Transverse colon (tissue), 4 donors: ENCODE results near the gene CAPN9. TPM values are rescaled to one million over a fixed set of nuclear protein-coding genes. Genes with fewer than 3 reads are reported as not detected.

Experiments used
- DNase-seq: peaks from one replicate; pipeline ENCODE4 v3.0.0-alpha.2; 2019
- H3K27ac ChIP-seq, 4 donors: fragments of 200-600 bp; sonication (generic); 2 replicates each; pipeline ENCODE4 v1.5.1; 2016 to 2018; ENCODE audit warnings: inconsistent platforms in 4 of 4
- H3K27me3 ChIP-seq: fragments of 200-600 bp; sonication (generic); 2 replicates; pipeline ENCODE4 v1.5.1; 2017; ENCODE audit warnings: inconsistent platforms
- H3K36me3 ChIP-seq, 4 donors: fragments of 200-600 bp; sonication (generic); 2 replicates each; pipeline ENCODE4 v1.5.1; 2017 to 2019; ENCODE audit warnings: inconsistent platforms in 4 of 4
- H3K4me1 ChIP-seq, 4 donors: fragments of 200-600 bp; sonication (generic); 2 replicates each; pipeline ENCODE4 v1.5.1; 2017 to 2020; ENCODE audit warnings: inconsistent platforms in 4 of 4
- H3K4me3 ChIP-seq, 4 donors: fragments of 200-600 bp; sonication (generic); 1 replicate in 1 of 4; 2 replicates in 3 of 4; pipeline versions ENCODE4 v1.5.1 to v1.6.1; 2017 to 2019; ENCODE audit warnings: inconsistent platforms in 4 of 4
- H3K9me3 ChIP-seq, 2 donors: fragments of 200-600 bp; sonication (generic); 2 replicates each; pipeline ENCODE4 v1.5.1; 2017 to 2019; ENCODE audit warnings: inconsistent platforms in 2 of 2
- CTCF ChIP-seq, 5 experiments: fragments of 200-600 bp in 3 of 5; fragments of 450-650 bp in 2 of 5; sonication (generic) in 3 of 5; IDR thresholded peaks; 1 replicate in 2 of 5; 2 replicates in 3 of 5; pipeline ENCODE4 v1.5.1; 2016 to 2017; ENCODE audit warnings: antibody characterized with exemption in 5 of 5, inconsistent platforms in 3 of 5, mild to moderate bottlenecking in 2 of 5, moderate library complexity in 1 of 5
- EP300 ChIP-seq: sonication (generic); formaldehyde crosslinking; IDR thresholded peaks from one replicate; pipeline ENCODE4 v1.6.1; 2017; ENCODE audit warnings: antibody characterized with exemption, low read depth
- POLR2A ChIP-seq: fragments of 450-650 bp; IDR thresholded peaks from one replicate; pipeline ENCODE4 v1.6.1; 2016; ENCODE audit warnings: antibody characterized with exemption, mild to moderate bottlenecking, moderate library complexity
- POLR2AphosphoS5 ChIP-seq, 3 donors: sonication (generic); formaldehyde crosslinking; IDR thresholded peaks; one replicate each; pipeline ENCODE4 v1.6.1; 2016; ENCODE audit warnings: antibody characterized with exemption in 3 of 3
- WGBS, 2 donors: methylation state at CpG; one replicate each; pipeline ENCODE4 v1.1.5; 2018; ENCODE audit warnings: low coverage in 1 of 2; 5-methylcytosine and 5-hydroxymethylcytosine counted together
- in situ Hi-C, 4 donors: fragments of 200-750 bp; cut with MboI; loops; one replicate each; pipeline versions ENCODE4 v1.15.0 to v1.15.1; 2017; ENCODE audit warnings: low sequenced_read_pairs in 3 of 4, low pct_ligation_motif_present in 1 of 4, low pct_unique_long_range_greater_than_20kb in 1 of 4
- intact Hi-C: fragments of 100-400 bp; cut with DNase I; formaldehyde crosslinking; loops from one replicate; pipeline ENCODE4 v1.15.1; 2023; ENCODE audit warnings: low total_unique reads
- total RNA-seq, 4 donors: library from RNA; depleted of rRNA; stranded (reverse); fragments of >200 nt; gene quantifications; one replicate each; pipeline ENCODE4 v1.1.0, GENCODE V29; 2016

The CAPN9 gene
- total RNA-seq, 4 donors from 2014 or later = 26.3 to 59.9 (median 32.7) TPM

DNA sequence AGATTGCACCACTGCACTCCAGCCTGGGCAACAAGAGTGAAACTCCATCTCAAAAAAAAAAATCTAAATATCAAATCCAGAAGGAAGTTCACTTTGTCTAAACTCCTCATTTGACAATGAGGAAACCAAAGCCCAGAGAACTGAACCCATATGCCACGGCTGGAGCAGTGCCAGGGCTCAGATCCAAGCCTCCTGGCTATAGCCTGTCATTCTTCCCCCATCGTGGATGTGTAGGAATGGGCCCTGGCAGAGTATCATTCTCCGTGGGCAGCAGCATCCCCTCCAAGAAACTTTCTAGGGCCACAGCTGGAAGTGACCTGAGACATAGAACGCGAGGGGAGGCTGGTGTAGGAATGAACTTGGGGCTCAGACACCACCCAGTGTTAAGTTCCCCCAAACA lies 47.2 kb downstream of the CAPN9 start:
- no peak for TF ChIP-seq POLR2A
- no peak for TF ChIP-seq EP300
- TF ChIP-seq POLR2AphosphoS5 (IDR thresholded peaks at IDR 0.05) = no peak
- no peak for TF ChIP-seq CTCF (IDR thresholded peaks at IDR 0.05)
- WGBS, 2 donors = 68% methylated on average over 5 of the region's 5 CpGs; no CpG with 5 or more reads in 1 of the 2 donors
- no peak for DNase-seq
- Histone ChIP-seq H3K4me3 (no peak overlapping the region), H3K4me1 (no peaks in the 10 kb centered on the region), H3K27me3 (no peaks in the 10 kb centered on the region), H3K36me3 (no peaks in the 10 kb centered on the region), H3K9me3 (no peaks in the 10 kb centered on the region), H3K27ac (no peak overlapping the region)
- in situ Hi-C loops (loop anchor here in 3 of 4 donors (25.0 kb wide), 1 partner anchor 418 kb away; no protein-coding TSS in a partner anchor), intact Hi-C loops (loop anchor here (10.0 kb wide), 1 partner anchor 410 kb away; no protein-coding TSS in a partner anchor)

- Histone ChIP-seq H3K4me3 (no peak overlapping the region), H3K27me3 (no peaks in the 10 kb centered on the region), H3K9me3 (no peaks in the 10 kb centered on the region), H3K27ac (no peak overlapping the region), H3K4me1 (no peaks in the 10 kb centered on the region), H3K36me3 (no peaks in the 10 kb centered on the region)
- TF ChIP-seq POLR2A = no peak
- no peak for TF ChIP-seq CTCF (IDR thresholded peaks at IDR 0.05)
- no peak for TF ChIP-seq POLR2AphosphoS5 (IDR thresholded peaks at IDR 0.05)
- no peak for TF ChIP-seq EP300
- 85% methylated on average over 19 of the region's 19 CpGs; no CpG with 5 or more reads in 1 of the 2 donors for WGBS, 2 donors
- in situ Hi-C loops (loop anchor here in 3 of 4 donors (25.0 kb wide), 1 partner anchor 417 kb away; no protein-coding TSS in a partner anchor), intact Hi-C loops (loop anchor here (10.0 kb wide), 1 partner anchor 410 kb away; no protein-coding TSS in a partner anchor)
- no peak for DNase-seq
These were observed 47.9 kb downstream of the CAPN9 start for GRCh38 chr1:230794871-230795605.

DNA sequence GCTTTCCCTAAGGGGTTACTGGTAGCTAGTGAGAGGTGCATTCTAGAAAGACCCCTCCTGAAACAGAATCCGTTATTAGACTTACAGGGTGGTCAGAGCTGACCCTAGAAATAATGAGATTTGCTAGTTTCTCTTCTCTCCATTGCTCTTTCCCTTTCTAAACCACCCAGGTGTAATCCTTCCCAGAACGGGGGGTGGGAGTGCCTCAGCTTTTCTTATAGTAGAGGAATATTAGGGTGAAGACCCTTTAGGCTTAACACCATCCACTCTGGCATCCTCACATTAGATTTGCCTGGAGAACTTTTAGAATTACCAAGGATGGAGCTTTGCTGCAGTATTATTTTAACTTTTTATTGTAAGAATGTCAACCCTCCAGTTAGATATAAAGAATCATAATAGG lies 49.4 kb downstream of the CAPN9 start:
- in situ Hi-C loops = loop anchor here in 3 of 4 donors (25.0 kb wide), 1 partner anchor 416 kb away; no protein-coding TSS in a partner anchor
- WGBS, 2 donors = 56% methylated on average over 2 of the region's 2 CpGs; no CpG with 5 or more reads in 1 of the 2 donors
- Histone ChIP-seq H3K27me3 (no peaks in the 10 kb centered on the region), H3K27ac (no peak overlapping the region), H3K9me3 (no peaks in the 10 kb centered on the region), H3K4me1 (no peaks in the 10 kb centered on the region), H3K4me3 (no peak overlapping the region), H3K36me3 (no peaks in the 10 kb centered on the region)
- intact Hi-C loops = loop anchor here (10.0 kb wide), 1 partner anchor 408 kb away; no protein-coding TSS in a partner anchor
- no peak for DNase-seq
- TF ChIP-seq POLR2A = no peak
- TF ChIP-seq CTCF (IDR thresholded peaks at IDR 0.05) = no peak
- no peak for TF ChIP-seq EP300
- no peak for TF ChIP-seq POLR2AphosphoS5 (IDR thresholded peaks at IDR 0.05)

DNA sequence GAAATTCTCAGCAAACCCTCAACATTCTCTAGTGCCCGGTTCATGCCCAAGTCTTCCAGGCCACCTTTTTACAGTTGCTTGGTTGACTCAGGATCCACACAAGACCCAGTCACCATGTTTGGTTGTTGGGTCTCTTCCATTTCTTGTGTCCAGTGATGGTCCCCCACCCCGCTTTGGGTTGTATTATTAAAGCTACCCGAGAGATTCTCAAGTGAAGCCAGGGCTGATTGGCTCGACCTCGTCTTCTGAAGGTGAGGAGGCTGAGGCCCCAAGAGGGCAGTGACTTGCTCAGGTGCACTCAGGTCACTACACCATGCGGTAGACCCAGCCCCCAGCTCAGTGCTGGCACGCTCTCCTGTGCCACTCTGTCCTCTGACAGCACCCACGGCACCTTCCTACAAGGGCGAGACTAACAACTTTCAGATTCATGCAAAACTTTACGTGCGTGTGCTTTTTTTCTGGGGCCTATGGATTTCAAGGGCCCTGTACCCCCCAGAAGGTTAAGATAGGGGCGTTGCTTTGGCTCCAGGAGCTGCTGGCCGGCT lies 50.3 kb downstream of the CAPN9 start:
- Histone ChIP-seq H3K4me1 (no peaks in the 10 kb centered on the region), H3K9me3 (no peaks in the 10 kb centered on the region), H3K27me3 (no peaks in the 10 kb centered on the region), H3K4me3 (no peak overlapping the region), H3K36me3 (no peaks in the 10 kb centered on the region), H3K27ac (no peak overlapping the region)
- TF ChIP-seq POLR2AphosphoS5 (IDR thresholded peaks at IDR 0.05) = no peak
- no peak for TF ChIP-seq POLR2A
- TF ChIP-seq EP300 = no peak
- TF ChIP-seq CTCF (IDR thresholded peaks at IDR 0.05) = no peak
- intact Hi-C loops = loop anchor here (10.0 kb wide), 1 partner anchor 407 kb away; no protein-coding TSS in a partner anchor
- DNase-seq = no peak
- WGBS, 2 donors = 79 to 100% methylated on average over 1 to 13 of the region's 13 CpGs
- in situ Hi-C loops = loop anchor here in 3 of 4 donors (25.0 kb wide), 1 partner anchor 415 kb away; no protein-coding TSS in a partner anchor
